Spinal cord (tissue), 10 donors: ENCODE measurements around the gene RNF186. TPM values are rescaled to one million over a fixed set of nuclear protein-coding genes. Genes with fewer than 3 reads are reported as not detected.

Source experiments
- DNase-seq, 6 donors: peaks; one replicate each; pipeline versions ENCODE4 v3.0.0 to v3.0.0-alpha.2; 2013 to 2015; ENCODE audit warnings: low spot score in 6 of 6, low read depth in 4 of 6
- H3K27ac ChIP-seq: one replicate; pipeline ENCODE4 v1.5.1; 2013; ENCODE audit warnings: low read depth, low read length, control low read depth
- H3K27me3 ChIP-seq: one replicate; pipeline ENCODE4 v1.6.1; 2013; ENCODE audit warnings: low read length; ENCODE audit not compliant: control insufficient read depth, insufficient read depth
- H3K36me3 ChIP-seq: one replicate; pipeline ENCODE4 v1.6.1; 2013; ENCODE audit warnings: low read length; ENCODE audit not compliant: control insufficient read depth, insufficient read depth
- H3K4me1 ChIP-seq: one replicate; pipeline ENCODE4 v1.6.1; 2013; ENCODE audit warnings: low read length; ENCODE audit not compliant: control insufficient read depth, insufficient read depth
- H3K4me3 ChIP-seq: one replicate; pipeline ENCODE4 v1.5.1; 2013; ENCODE audit warnings: low read depth, low read length, control low read depth
- H3K9me3 ChIP-seq: one replicate; pipeline ENCODE4 v1.6.1; 2013; ENCODE audit warnings: low read length; ENCODE audit not compliant: control insufficient read depth, insufficient read depth
- whole genome bisulfite sequencing: methylation state at CpG from one replicate; pipeline ENCODE4 v1.1.5; 2013; ENCODE audit warnings: missing lambda C conversion rate; ENCODE audit not compliant: insufficient coverage; 5-methylcytosine and 5-hydroxymethylcytosine counted together
- polyA plus RNA-seq, 2 donors: library from polyadenylated mRNA; unstranded; fragments of 120-200 nt; gene quantifications; one replicate each; pipeline ENCODE4 v1.2.1, GENCODE V29; 2013; ENCODE audit not compliant: insufficient read length in 2 of 2
- total RNA-seq, 2 donors: library from RNA; depleted of rRNA in 1 of 2; stranded (reverse); fragments of 120-200 nt in 1 of 2; fragments of >200 nt in 1 of 2; gene quantifications; one replicate each; pipeline versions ENCODE4 v1.2.3 to v1.2.4, GENCODE V29; 2013 to 2014
- donor health status: healthy.

RNF186 gene
- total and polyA plus RNA-seq, 4 donors, result not detected

DNA sequence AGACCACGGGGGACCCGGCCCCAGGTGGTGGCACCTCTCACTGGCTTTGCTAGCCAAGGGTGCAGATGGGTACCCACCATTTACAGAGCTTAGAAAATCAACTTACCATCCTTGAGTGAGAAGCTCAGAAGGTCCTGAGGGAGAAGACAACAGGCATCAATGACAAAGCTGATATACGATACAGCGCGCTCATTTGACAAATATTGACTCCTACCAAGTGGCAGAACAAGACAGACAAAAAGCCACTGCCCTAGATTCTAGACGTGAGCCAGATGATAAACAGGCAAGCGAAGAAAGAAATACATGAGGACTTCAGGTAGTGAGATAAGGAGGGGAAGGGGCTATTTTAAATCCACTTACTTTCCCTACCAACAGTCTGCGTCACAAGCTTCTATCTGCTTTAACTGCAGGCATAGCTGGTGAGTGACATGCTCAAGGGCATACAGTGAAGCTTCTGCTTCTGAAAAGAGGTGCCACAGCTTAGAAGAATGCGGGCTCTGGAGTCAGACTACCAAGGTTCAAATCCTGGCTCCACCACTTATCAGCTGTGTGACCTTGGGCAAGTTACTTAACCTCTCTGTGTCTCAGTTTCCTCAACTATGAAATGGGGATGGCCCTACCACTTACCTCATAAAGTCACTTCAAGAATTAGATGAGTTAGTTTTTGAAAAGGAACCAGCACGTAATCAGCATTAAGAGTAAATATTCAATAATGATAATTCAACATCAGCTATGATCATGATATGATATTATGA, 44.5 kb downstream of the RNF186 start:
- 100% methylated on average over 2 of the region's 10 CpGs for WGBS
- Histone ChIP-seq H3K4me1 (peaks cover 6% of the 10 kb centered on the region), H3K4me3 (no peak overlapping the region), H3K27me3 (no peaks in the 10 kb centered on the region), H3K9me3 (no peaks in the 10 kb centered on the region), H3K36me3 (no peaks in the 10 kb centered on the region), H3K27ac (no peak overlapping the region)
- DNase-seq, result no peak

DNA sequence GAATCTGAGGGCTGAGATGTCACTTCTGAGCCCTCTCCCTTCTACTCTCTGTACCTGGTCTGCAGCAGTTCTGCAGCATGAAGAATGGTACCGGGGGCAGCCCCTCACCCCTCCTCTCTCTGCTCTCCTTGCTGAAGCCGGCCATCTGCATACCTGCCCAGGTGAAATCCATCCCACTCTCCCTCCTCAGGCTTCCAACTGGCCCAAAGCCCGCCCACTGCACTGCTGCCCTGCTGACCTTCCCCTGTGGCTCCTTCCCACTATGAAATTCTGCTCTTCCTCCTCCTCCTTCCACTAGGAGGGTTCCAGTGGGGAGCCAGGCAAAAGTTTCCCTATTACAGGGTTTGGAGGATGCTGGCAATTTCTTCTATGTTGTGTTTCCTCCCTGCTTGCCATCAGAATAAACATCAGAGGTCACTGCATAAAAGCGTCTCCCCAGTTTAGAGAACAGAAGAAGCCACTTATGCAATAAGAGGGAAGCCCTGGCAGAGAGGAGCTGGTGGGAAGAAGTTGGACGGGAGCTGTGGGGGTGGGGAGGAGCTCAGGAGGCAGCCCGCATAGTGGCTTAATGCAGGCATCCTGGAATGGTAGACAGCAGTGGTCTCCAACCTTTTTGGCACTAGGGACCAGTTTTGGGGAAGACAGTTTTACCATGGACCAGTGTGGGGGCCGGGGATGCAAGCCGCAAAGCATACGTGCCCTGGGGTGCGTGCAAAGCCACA, 45.7 kb downstream of the RNF186 start:
- peaks cover 6% of the 10 kb centered on the region for H3K4me1 ChIP-seq
- no peaks in the 10 kb centered on the region for H3K9me3 ChIP-seq
- 61% methylated on average over 8 of the region's 10 CpGs for WGBS
- H3K27me3 ChIP-seq, result no peaks in the 10 kb centered on the region
- DNase-seq, result no peak
- no peak overlapping the region for H3K27ac ChIP-seq
- H3K36me3 ChIP-seq, result no peaks in the 10 kb centered on the region
- H3K4me3 ChIP-seq, result no peak overlapping the region

DNA sequence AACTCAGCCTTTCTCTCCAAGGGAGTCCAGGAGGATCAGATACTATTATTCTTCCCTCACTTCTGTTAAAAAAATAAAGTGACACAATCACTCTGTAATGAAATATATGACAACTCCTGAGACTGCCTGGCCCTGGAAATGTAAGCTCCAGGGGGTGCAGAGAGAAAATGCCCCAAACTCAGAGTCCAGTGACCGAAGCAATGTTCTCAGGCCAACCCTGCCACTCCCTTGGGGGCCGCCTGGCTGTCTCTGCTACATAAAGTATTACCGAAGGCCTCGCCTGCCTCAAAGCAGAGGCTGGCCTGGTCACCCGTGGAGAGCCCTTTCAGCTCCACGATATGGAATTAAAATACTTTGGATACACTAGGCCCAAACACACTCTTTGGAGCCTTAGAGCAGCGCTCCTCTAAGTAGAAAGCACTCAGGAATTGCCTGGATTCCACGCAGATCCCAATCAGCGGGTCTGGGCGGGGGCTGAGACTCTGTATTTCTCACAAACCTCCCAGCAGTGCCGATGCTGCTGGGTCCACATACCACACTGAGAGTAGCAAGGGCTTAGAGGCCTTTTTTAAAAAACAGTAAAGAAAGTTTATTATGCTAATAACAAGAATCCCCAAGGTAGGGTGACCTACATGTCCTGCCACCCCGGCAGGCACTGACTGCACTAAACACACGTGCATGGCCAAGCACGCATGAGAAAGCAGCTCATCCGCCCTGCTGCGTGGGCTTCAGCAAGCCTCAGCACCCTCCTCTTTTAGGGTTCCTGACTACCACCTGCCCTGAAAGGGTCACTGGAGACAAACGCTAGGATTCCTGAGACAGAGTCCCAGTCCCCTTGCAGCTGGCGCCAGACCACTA, 46.5 kb downstream of the RNF186 start:
- no peak overlapping the region for H3K27ac ChIP-seq
- H3K4me1 ChIP-seq, result peaks cover 6% of the 10 kb centered on the region
- no peak overlapping the region for H3K4me3 ChIP-seq
- WGBS, result 58% methylated on average over 15 of the region's 18 CpGs
- H3K27me3 ChIP-seq, result no peaks in the 10 kb centered on the region
- DNase-seq, result no peak
- no peaks in the 10 kb centered on the region for H3K9me3 ChIP-seq
- no peaks in the 10 kb centered on the region for H3K36me3 ChIP-seq

DNA sequence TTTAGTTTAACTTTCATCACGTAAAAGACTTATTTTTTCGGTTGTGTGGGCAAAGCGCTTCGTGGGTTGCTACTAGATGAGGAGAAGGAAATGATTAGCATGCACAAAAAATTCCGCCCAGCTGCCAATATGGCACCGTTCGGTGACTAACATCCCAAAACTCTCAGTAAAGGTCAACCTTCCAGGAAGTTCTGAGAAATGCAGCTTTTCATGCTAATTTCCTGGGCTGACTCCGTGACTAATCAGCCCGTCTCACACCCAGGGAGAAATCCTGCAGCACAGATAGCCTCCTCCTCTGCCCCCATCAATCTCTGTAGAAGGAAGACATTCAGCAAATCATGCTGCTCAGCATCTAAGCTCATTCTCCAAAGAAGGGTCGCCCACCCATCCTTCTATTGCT, 49.5 kb downstream of the RNF186 start:
- Histone ChIP-seq H3K27ac (no peak overlapping the region), H3K9me3 (no peaks in the 10 kb centered on the region), H3K4me3 (no peak overlapping the region), H3K4me1 (peaks cover 6% of the 10 kb centered on the region), H3K36me3 (no peaks in the 10 kb centered on the region), H3K27me3 (no peaks in the 10 kb centered on the region)
- no peak for DNase-seq
- WGBS, result 50% methylated on average over 6 of the region's 10 CpGs

DNA sequence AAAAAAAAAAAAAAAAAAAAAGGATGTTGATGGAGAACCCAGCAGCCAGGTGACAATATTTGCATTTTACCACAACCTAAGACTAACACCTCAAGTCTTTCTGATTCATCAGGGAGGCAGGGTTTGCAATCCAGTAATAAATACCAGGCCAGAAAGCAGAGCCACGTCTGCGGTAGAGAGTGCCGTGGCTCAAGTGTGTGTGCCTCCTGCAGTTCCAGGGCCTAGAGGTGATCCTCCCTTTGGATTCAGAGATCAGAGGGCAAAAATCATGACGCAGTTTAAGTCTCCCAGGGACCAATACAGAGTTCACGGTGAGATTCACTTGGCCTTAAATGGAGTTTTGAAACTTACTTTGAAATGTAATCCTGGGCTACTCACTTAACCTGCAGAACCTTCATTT, 50.2 kb downstream of the RNF186 start:
- no peak for DNase-seq
- H3K36me3 ChIP-seq, result no peaks in the 10 kb centered on the region
- no peaks in the 10 kb centered on the region for H3K9me3 ChIP-seq
- no peak overlapping the region for H3K4me3 ChIP-seq
- WGBS, result 72% methylated on average over 5 of the region's 5 CpGs
- H3K4me1 ChIP-seq, result peaks cover 6% of the 10 kb centered on the region
- H3K27me3 ChIP-seq, result no peaks in the 10 kb centered on the region
- H3K27ac ChIP-seq, result no peak overlapping the region

Other genes starting within 250 kb of the RNF186 start
- 100 to 1,000 TPM in 1 of 2 donors, 10 to 100 TPM in 1; 62.1 to 427 TPM for gene NBL1, start 171.0 kb downstream of the RNF186 start, total RNA-seq
- 100 to 1,000 TPM in 1 of 2 donors, 10 to 100 TPM in 1; 94.4 to 159 TPM for gene NBL1, start 171.0 kb downstream of the RNF186 start, polyA plus RNA-seq
- under 1 TPM; 0.22 to 0.89 TPM for gene HTR6, start 150.4 kb downstream of the RNF186 start, total RNA-seq
- 1 to 10 TPM; 1.7 to 2.5 TPM for gene HTR6, start 150.4 kb downstream of the RNF186 start, polyA plus RNA-seq
- gene TMCO4, start 15.4 kb downstream of the RNF186 start, total RNA-seq, result 1 to 10 TPM; 2.2 to 6.1 TPM
- 1 to 10 TPM; 2.9 to 3.4 TPM for gene TMCO4, start 15.4 kb downstream of the RNF186 start, polyA plus RNA-seq
- gene OTUD3, start 67.1 kb upstream of the RNF186 start, total RNA-seq, result 10 to 100 TPM; 11.8 TPM
- 10 to 100 TPM; 11.6 to 36.1 TPM for gene OTUD3, start 67.1 kb upstream of the RNF186 start, polyA plus RNA-seq
- not detected for gene PLA2G2E, start 108.3 kb upstream of the RNF186 start, total RNA-seq
- not detected for gene PLA2G2E, start 108.3 kb upstream of the RNF186 start, polyA plus RNA-seq
- gene PLA2G2A, start 164.3 kb upstream of the RNF186 start, total RNA-seq, result under 1 TPM in 1 of 2 donors, not detected in 1; 0.40 TPM
- under 1 TPM in 1 of 2 donors, not detected in 1; 0.20 TPM for gene PLA2G2A, start 164.3 kb upstream of the RNF186 start, polyA plus RNA-seq